ENCODE results near the gene GNG13. TPM values are rescaled to one million over a fixed set of nuclear protein-coding genes. Genes with fewer than 3 reads are reported as not detected.
"Not testable (repeated sequence)": the region's sequence is repeated elsewhere in the genome, so short reads cannot be mapped to it uniquely, and the experiment has no call there.

GNG13 gene
- total and polyA plus RNA-seq, 2 experiments from 2014 or later = not detected

DNA sequence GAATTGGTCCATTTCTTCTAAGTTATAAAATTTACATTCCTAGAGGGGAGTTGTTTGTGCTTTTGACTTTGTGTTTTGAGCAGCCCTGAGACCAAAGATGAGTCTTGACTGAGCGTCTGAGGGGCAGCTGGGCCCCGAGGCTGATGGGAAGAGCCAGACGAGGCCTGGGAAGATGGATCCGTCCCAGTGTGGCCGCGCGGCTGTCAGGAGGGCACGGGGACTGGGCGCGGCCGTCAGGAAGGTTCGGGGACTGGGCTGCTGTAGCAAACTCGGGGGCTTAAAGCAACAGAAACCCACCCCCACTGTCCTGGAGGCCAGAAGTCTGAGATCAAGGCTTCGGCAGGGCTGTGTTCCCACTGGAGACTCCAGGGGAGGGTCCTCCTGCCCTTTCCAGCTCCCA, 38.2 kb upstream of the GNG13 start:
- H3K4me2 ChIP-seq (ENCODE audit: unreplicated experiment) = no peak overlapping the region
- H3K4me3 ChIP-seq = no peak overlapping the region
- H3K79me2 ChIP-seq (ENCODE audit: insufficient read depth) = no peaks in the 10 kb centered on the region
- H3K27ac ChIP-seq = no peak overlapping the region
- H4K20me1 ChIP-seq (ENCODE audit: insufficient read depth) = no peaks in the 10 kb centered on the region
- H3K9ac ChIP-seq = no peak overlapping the region
- in situ Hi-C loops (cut with MboI) = no loop called here
- TF ChIP-seq EZH2phosphoT487 (IDR thresholded peaks at IDR 0.05; ENCODE audit: insufficient read depth, low read depth) (no peak), EZH2 (IDR thresholded peaks at IDR 0.05; ENCODE audit: insufficient read depth, poor library complexity, severe bottlenecking) (no peak)
- 76 to 80% methylated on average over 14 of the region's 14 CpGs for WGBS, 2 experiments (ENCODE audit: low coverage in 1 of 2, low lambda C conversion rate in 2 of 2, missing lambda C conversion rate in 2 of 2)
- no peaks in the 10 kb centered on the region for H3K4me1 ChIP-seq (ENCODE audit: insufficient read depth)
- H3K9me3 ChIP-seq (ENCODE audit: low read depth) = no peaks in the 10 kb centered on the region
- H3K36me3 ChIP-seq (ENCODE audit: low read depth) = no peaks in the 10 kb centered on the region
- DNase-seq = no peak
- H3K27me3 ChIP-seq (replicated peaks; ENCODE audit: insufficient read depth) = no peaks in the 10 kb centered on the region; the same call in 1 of the 2 replicates
- H3K9me2 ChIP-seq (ENCODE audit: insufficient read depth) = no peaks in the 10 kb centered on the region
- no peak overlapping the region for H2AFZ ChIP-seq
- H3F3A ChIP-seq (ENCODE audit: insufficient read depth) = no peaks in the 10 kb centered on the region

DNA sequence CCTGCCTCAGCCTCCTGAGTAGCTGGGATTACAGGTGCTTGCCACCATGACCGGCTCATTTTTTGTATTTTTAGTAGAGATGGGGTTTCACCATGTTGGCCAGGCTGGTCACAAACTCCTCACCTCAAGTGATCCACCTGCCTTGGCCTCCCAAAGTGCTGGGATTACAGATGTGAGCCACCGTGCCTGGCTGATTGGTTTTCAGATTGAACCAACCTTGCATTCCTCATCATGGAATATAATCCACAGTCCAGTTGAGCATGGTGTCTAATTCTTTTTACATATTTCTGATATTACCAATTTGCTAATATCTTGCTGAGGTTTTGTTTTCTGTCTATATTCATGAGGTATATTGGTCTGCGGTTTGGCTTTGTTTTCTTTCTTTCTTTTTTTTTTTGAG, 36.3 kb upstream of the GNG13 start:
- H3K27me3 ChIP-seq (replicated peaks; ENCODE audit: insufficient read depth); H3K79me2 ChIP-seq (ENCODE audit: insufficient read depth); H3K9me3 ChIP-seq (ENCODE audit: low read depth); H2AFZ ChIP-seq; H3K4me3 ChIP-seq; DNase-seq; H3F3A ChIP-seq (ENCODE audit: insufficient read depth); H3K9me2 ChIP-seq (ENCODE audit: insufficient read depth); H3K9ac ChIP-seq; H3K36me3 ChIP-seq (ENCODE audit: low read depth); H3K4me2 ChIP-seq (ENCODE audit: unreplicated experiment); H3K27ac ChIP-seq; in situ Hi-C loops (cut with MboI); H4K20me1 ChIP-seq (ENCODE audit: insufficient read depth); H3K4me1 ChIP-seq (ENCODE audit: insufficient read depth): not testable (repeated sequence)
- WGBS, 2 experiments (ENCODE audit: low coverage in 1 of 2, low lambda C conversion rate in 2 of 2, missing lambda C conversion rate in 2 of 2) = 71 to 72% methylated on average over 3 of the region's 3 CpGs

DNA sequence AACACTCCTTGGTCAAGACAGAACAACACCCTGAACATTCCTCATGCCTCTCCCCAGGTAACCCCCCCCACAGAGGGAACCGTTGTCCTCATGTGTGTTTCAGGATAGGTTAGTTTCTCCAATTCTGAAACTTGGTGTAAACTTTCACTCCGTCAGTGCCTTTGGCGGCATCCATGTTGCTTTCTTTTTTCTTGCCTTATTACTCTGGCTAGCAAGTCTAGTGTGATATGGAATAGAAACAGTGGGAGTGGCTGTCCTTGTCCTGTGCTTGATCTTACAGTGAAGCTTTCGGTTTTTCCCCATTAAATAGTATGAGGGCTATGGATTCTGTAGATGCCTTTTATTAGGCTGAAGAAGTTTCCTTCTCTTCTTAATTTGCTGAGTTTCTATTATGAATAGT, 35.7 kb upstream of the GNG13 start:
- H3K4me1 ChIP-seq (ENCODE audit: insufficient read depth) = no peaks in the 10 kb centered on the region
- H3K27me3 ChIP-seq (replicated peaks; ENCODE audit: insufficient read depth) = no peaks in the 10 kb centered on the region
- H4K20me1 ChIP-seq (ENCODE audit: insufficient read depth) = no peaks in the 10 kb centered on the region
- in situ Hi-C loops (cut with MboI) = no loop called here
- H3K9me3 ChIP-seq (ENCODE audit: low read depth) = no peaks in the 10 kb centered on the region
- H3K27ac ChIP-seq = no peak overlapping the region
- no peak overlapping the region for H3K9ac ChIP-seq
- no peak overlapping the region for H3K4me2 ChIP-seq (ENCODE audit: unreplicated experiment)
- TF ChIP-seq EZH2phosphoT487 (IDR thresholded peaks at IDR 0.05; ENCODE audit: insufficient read depth, low read depth) (no peak), EZH2 (IDR thresholded peaks at IDR 0.05; ENCODE audit: insufficient read depth, poor library complexity, severe bottlenecking) (no peak)
- H3K79me2 ChIP-seq (ENCODE audit: insufficient read depth) = no peaks in the 10 kb centered on the region
- H3K9me2 ChIP-seq (ENCODE audit: insufficient read depth) = no peaks in the 10 kb centered on the region
- 63 to 65% methylated on average over 4 of the region's 4 CpGs for WGBS, 2 experiments (ENCODE audit: low coverage in 1 of 2, low lambda C conversion rate in 2 of 2, missing lambda C conversion rate in 2 of 2)
- no peaks in the 10 kb centered on the region for H3F3A ChIP-seq (ENCODE audit: insufficient read depth)
- no peak for DNase-seq
- no peaks in the 10 kb centered on the region for H3K36me3 ChIP-seq (ENCODE audit: low read depth)
- no peak overlapping the region for H2AFZ ChIP-seq
- H3K4me3 ChIP-seq = no peak overlapping the region

DNA sequence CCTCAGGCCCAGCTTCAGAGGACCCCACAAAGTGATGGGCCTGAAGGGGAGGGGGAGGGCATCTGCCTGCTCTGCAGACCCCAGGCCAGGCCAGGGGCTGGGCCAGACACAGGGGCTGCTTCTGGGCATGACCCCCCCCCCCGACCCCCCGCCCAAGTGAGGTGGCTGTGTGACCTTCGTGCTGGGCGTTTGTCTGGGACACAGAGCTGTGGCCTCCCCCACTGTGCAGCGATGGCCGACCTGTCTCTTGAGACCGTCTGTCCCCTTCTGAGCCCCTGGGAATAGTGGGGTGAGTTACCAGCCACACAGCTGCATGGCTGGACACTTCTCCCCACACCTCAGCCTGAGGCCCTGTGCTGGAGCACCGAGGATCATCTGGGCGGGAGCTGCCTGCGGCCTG, 34.8 kb upstream of the GNG13 start:
- no peaks in the 10 kb centered on the region for H3K9me2 ChIP-seq (ENCODE audit: insufficient read depth)
- in situ Hi-C loops (cut with MboI) = no loop called here
- H3K9me3 ChIP-seq (ENCODE audit: low read depth) = no peaks in the 10 kb centered on the region
- no peak for TF ChIP-seq EZH2 (IDR thresholded peaks at IDR 0.05; ENCODE audit: insufficient read depth, poor library complexity, severe bottlenecking)
- no peak for TF ChIP-seq EZH2phosphoT487 (IDR thresholded peaks at IDR 0.05; ENCODE audit: insufficient read depth, low read depth)
- H2AFZ ChIP-seq = no peak overlapping the region
- no peak overlapping the region for H3K27ac ChIP-seq
- WGBS, 2 experiments (ENCODE audit: low coverage in 1 of 2, low lambda C conversion rate in 2 of 2, missing lambda C conversion rate in 2 of 2) = 59 to 67% methylated on average over 5 to 8 of the region's 10 CpGs
- no peak overlapping the region for H3K4me2 ChIP-seq (ENCODE audit: unreplicated experiment)
- no peaks in the 10 kb centered on the region for H3K79me2 ChIP-seq (ENCODE audit: insufficient read depth)
- no peaks in the 10 kb centered on the region for H4K20me1 ChIP-seq (ENCODE audit: insufficient read depth)
- no peaks in the 10 kb centered on the region for H3F3A ChIP-seq (ENCODE audit: insufficient read depth)
- no peak overlapping the region for H3K4me3 ChIP-seq
- H3K27me3 ChIP-seq (replicated peaks; ENCODE audit: insufficient read depth) = no peaks in the 10 kb centered on the region
- no peaks in the 10 kb centered on the region for H3K4me1 ChIP-seq (ENCODE audit: insufficient read depth)
- no peak overlapping the region for H3K9ac ChIP-seq
- H3K36me3 ChIP-seq (ENCODE audit: low read depth) = no peaks in the 10 kb centered on the region
- no peak for DNase-seq

DNA sequence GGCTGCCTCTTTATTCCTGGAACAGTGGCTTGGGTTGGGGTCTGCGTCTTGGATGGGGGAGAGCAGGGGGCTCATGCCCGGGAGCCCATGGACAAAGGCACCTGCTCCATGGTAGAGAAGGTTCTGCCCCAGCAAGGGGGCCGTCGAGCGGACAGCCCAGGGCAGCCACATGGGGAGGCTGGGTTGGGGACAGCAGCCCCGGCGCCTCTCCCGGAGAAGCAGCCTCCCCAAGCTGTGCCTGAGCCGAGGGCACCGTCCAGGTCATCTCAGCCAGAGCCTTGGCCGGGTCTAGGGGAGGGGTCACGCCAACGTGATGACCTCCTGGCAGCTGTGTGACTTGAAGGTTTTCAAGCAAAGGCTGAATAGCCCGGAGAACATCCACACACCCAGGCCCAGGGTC, 32.9 kb upstream of the GNG13 start:
- Histone ChIP-seq H3K9me2 (ENCODE audit: insufficient read depth) (no peaks in the 10 kb centered on the region), H3K9me3 (ENCODE audit: low read depth) (no peaks in the 10 kb centered on the region)
- 53 to 61% methylated on average over 14 of the region's 14 CpGs for WGBS, 2 experiments (ENCODE audit: low coverage in 1 of 2, low lambda C conversion rate in 2 of 2, missing lambda C conversion rate in 2 of 2)

More for the DNA sequence above, 32.9 kb upstream of the GNG13 start:
- in situ Hi-C loops (cut with MboI) = no loop called here
- no peaks in the 10 kb centered on the region for H3K36me3 ChIP-seq (ENCODE audit: low read depth)
- H3K79me2 ChIP-seq (ENCODE audit: insufficient read depth) = no peaks in the 10 kb centered on the region
- H3K27me3 ChIP-seq (replicated peaks; ENCODE audit: insufficient read depth) = no peaks in the 10 kb centered on the region
- no peaks in the 10 kb centered on the region for H3K4me1 ChIP-seq (ENCODE audit: insufficient read depth)
- no peak overlapping the region for H3K4me3 ChIP-seq
- no peak overlapping the region for H2AFZ ChIP-seq
- no peaks in the 10 kb centered on the region for H4K20me1 ChIP-seq (ENCODE audit: insufficient read depth)
- no peak overlapping the region for H3K4me2 ChIP-seq (ENCODE audit: unreplicated experiment)
- no peaks in the 10 kb centered on the region for H3F3A ChIP-seq (ENCODE audit: insufficient read depth)
- H3K27ac ChIP-seq = no peak overlapping the region
- no peak for TF ChIP-seq EZH2phosphoT487 (IDR thresholded peaks at IDR 0.05; ENCODE audit: insufficient read depth, low read depth)
- TF ChIP-seq EZH2 (IDR thresholded peaks at IDR 0.05; ENCODE audit: insufficient read depth, poor library complexity, severe bottlenecking) = no peak
- no peak for DNase-seq
- no peak overlapping the region for H3K9ac ChIP-seq
